ENCODE data around the gene SEMA4C. TPM values are rescaled to one million over a fixed set of nuclear protein-coding genes. Genes with fewer than 3 reads are reported as not detected.

The SEMA4C gene
- total RNA-seq, 2 experiments from 2014 or later = 0.06 to 0.19 TPM

DNA sequence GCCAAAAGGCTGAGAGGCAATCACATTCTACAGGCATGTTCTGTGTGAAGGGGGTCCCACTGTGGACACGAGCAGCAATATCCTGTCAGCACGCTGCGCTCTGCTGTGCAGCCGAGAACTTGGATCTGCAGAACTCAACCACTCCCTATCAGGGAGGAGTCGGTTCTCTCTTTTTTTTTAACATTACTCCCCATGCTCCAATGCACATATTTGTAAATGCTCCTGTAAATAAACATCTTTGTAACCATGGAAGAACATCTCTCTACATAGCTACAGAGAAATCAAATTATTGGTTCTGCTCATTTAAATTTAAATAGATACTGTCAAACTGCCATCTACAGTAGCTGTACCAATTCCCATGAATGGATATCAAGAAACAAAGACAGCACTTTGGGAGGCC lies 23.1 kb downstream of the SEMA4C start:
- Histone ChIP-seq H3K27ac (ENCODE audit: low read depth, low read length, poor library complexity, severe bottlenecking) (no peak overlapping the region), H3K9me3 (ENCODE audit: low read length) (no peaks in the 10 kb centered on the region), H3K4me2 (ENCODE audit: low read length) (no peak overlapping the region), H3K79me2 (ENCODE audit: insufficient read depth, low read depth, low read length) (no peaks in the 10 kb centered on the region), H2AFZ (ENCODE audit: low read length) (no peak overlapping the region), H3K36me3 (ENCODE audit: insufficient read depth, low read length) (peaks cover 34% of the 10 kb centered on the region), H3K4me3 (ENCODE audit: low read depth, low read length, poor library complexity, severe bottlenecking) (no peak overlapping the region), H4K20me1 (ENCODE audit: insufficient read depth, low read length) (no peaks in the 10 kb centered on the region), H3K9me2 (ENCODE audit: insufficient read depth, low read length) (no peaks in the 10 kb centered on the region), H3K4me1 (ENCODE audit: insufficient read depth, low read length, poor library complexity, severe bottlenecking) (no peaks in the 10 kb centered on the region)
- TF ChIP-seq EZH2phosphoT487 (IDR thresholded peaks at IDR 0.05; ENCODE audit: borderline replicate concordance, low read depth, low read length) = no peak
- TF ChIP-seq, protein P1, sequence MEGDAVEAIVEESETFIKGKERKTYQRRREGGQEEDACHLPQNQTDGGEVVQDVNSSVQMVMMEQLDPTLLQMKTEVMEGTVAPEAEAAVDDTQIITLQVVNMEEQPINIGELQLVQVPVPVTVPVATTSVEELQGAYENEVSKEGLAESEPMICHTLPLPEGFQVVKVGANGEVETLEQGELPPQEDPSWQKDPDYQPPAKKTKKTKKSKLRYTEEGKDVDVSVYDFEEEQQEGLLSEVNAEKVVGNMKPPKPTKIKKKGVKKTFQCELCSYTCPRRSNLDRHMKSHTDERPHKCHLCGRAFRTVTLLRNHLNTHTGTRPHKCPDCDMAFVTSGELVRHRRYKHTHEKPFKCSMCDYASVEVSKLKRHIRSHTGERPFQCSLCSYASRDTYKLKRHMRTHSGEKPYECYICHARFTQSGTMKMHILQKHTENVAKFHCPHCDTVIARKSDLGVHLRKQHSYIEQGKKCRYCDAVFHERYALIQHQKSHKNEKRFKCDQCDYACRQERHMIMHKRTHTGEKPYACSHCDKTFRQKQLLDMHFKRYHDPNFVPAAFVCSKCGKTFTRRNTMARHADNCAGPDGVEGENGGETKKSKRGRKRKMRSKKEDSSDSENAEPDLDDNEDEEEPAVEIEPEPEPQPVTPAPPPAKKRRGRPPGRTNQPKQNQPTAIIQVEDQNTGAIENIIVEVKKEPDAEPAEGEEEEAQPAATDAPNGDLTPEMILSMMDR (conservative IDR thresholded peaks at IDR 0.05; ENCODE audit: low read length) = no peak
- no TSS peak for BruUV-seq (replicated peaks)
- DNase-seq (ENCODE audit: low spot score) = no peak
- intact Hi-C loops (cut with micrococcal nuclease; ENCODE audit: unreplicated experiment) = no loop called here
- POLR2A ChIA-PET = interaction anchor here (0.7 kb wide), 1 partner anchor 287 kb away, joined by 3 read pairs; no protein-coding TSS in a partner anchor
- CTCF ChIA-PET (ENCODE audit: unreplicated experiment) = no interaction called here

DNA sequence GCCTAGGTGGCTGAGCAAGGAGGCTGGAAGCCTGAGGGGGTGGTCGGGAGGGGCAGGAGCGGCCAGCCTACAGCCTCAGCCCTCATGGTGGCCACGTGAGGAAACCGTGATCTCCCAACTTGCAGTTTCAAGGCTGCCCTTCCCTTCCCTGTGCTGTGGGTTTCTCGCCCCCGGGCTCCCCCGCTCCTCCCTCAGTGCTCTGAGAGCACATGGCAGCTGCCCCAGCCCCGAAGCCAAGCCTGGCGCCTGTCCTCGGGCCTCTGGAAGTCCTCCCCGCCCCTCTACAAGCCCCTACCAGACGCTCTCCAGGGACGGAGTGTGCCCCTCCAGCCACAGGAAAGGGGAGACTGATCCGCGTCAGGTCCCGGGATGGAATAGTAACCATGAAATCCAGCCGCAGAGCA lies 25.5 kb downstream of the SEMA4C start:
- no peak overlapping the region for H2AFZ ChIP-seq (ENCODE audit: low read length)
- H3K9me2 ChIP-seq (ENCODE audit: insufficient read depth, low read length) = no peaks in the 10 kb centered on the region
- no TSS peak for BruUV-seq (replicated peaks)
- no peak for TF ChIP-seq EZH2phosphoT487 (IDR thresholded peaks at IDR 0.05; ENCODE audit: borderline replicate concordance, low read depth, low read length)
- TF ChIP-seq, protein P1 (conservative IDR thresholded peaks at IDR 0.05; ENCODE audit: low read length) = no peak
- H3K4me2 ChIP-seq (ENCODE audit: low read length) = no peak overlapping the region
- no peak overlapping the region for H3K4me3 ChIP-seq (ENCODE audit: low read depth, low read length, poor library complexity, severe bottlenecking)
- POLR2A ChIA-PET = no interaction called here
- peaks cover 15% of the 10 kb centered on the region for H3K36me3 ChIP-seq (ENCODE audit: insufficient read depth, low read length)
- H3K9me3 ChIP-seq (ENCODE audit: low read length) = no peaks in the 10 kb centered on the region
- H3K27ac ChIP-seq (ENCODE audit: low read depth, low read length, poor library complexity, severe bottlenecking) = no peak overlapping the region
- H3K4me1 ChIP-seq (ENCODE audit: insufficient read depth, low read length, poor library complexity, severe bottlenecking) = peaks cover 3% of the 10 kb centered on the region
- CTCF ChIA-PET (ENCODE audit: unreplicated experiment) = no interaction called here
- no peaks in the 10 kb centered on the region for H3K79me2 ChIP-seq (ENCODE audit: insufficient read depth, low read depth, low read length)
- intact Hi-C loops (cut with micrococcal nuclease; ENCODE audit: unreplicated experiment) = no loop called here
- H4K20me1 ChIP-seq (ENCODE audit: insufficient read depth, low read length) = no peaks in the 10 kb centered on the region
- no peak for DNase-seq (ENCODE audit: low spot score)

DNA sequence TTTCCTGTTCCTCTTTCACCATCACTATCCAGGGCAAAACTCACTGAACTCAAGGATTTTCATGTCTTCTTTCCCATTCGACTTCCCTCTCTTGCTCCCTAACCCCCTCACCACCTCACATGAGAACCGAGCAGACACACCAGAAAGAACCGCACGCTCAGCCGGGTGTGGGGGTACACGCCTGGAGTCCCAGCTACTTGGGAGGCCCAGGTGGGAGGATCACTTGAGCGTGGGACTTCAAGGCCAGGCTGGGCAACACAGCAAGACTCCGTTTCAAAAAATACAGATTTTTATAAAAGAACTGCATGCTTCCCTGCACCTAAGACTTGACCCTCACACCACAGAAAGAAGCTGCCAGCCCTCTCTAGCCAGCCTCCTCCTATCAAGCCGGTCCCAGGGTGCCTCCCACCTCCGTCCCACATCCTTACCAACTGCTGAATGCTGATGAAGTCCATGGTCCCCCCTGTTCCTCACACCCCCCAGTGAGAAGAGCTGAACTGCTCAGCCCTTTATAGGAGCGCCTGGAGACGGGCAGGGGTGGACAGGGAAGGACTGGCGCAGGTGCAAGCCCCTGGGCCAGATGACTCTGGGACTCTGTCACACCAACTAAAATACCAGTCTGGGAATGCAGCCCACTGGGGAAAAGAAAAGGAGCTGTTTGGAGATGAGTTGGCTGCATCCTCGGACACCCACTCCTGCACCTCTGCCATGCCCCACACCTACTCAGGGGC lies 26.2 kb downstream of the SEMA4C start, which contains the start of gene ANKRD23:
ANKRD23 (minus strand) TSS at position 484 of the 731 bp plus-strand sequence; CDS start at position 455, 29 bp downstream.
- H4K20me1 ChIP-seq (ENCODE audit: insufficient read depth, low read length) = no peaks in the 10 kb centered on the region
- H3K27ac ChIP-seq (ENCODE audit: low read depth, low read length, poor library complexity, severe bottlenecking) = no peak within 1 kb of the TSS
- intact Hi-C loops (cut with micrococcal nuclease; ENCODE audit: unreplicated experiment) = no loop called here
- H3K9me3 ChIP-seq (ENCODE audit: low read length) = no peaks in the 10 kb centered on the region
- no peak within 1 kb of the TSS for H3K4me3 ChIP-seq (ENCODE audit: low read depth, low read length, poor library complexity, severe bottlenecking)
- H3K36me3 ChIP-seq (ENCODE audit: insufficient read depth, low read length) = peaks cover 13% of the 10 kb centered on the region
- ChIA-PET POLR2A (no interaction called here), CTCF (ENCODE audit: unreplicated experiment) (no interaction called here)
- DNase-seq (ENCODE audit: low spot score) = no peak
- no peaks in the 10 kb centered on the region for H3K9me2 ChIP-seq (ENCODE audit: insufficient read depth, low read length)
- H2AFZ ChIP-seq (ENCODE audit: low read length) = no peak within 1 kb of the TSS
- no peaks in the 10 kb centered on the region for H3K79me2 ChIP-seq (ENCODE audit: insufficient read depth, low read depth, low read length)
- TF ChIP-seq, protein P1 (conservative IDR thresholded peaks at IDR 0.05; ENCODE audit: low read length) = no peak
- TF ChIP-seq EZH2phosphoT487 (IDR thresholded peaks at IDR 0.05; ENCODE audit: borderline replicate concordance, low read depth, low read length) = no peak
- H3K4me1 ChIP-seq (ENCODE audit: insufficient read depth, low read length, poor library complexity, severe bottlenecking) = peaks cover 10% of the 10 kb centered on the region
- BruUV-seq (replicated peaks) = no TSS peak
- H3K4me2 ChIP-seq (ENCODE audit: low read length) = no peak within 1 kb of the TSS
